ENCODE data around the gene KCNH4. TPM values are rescaled to one million over a fixed set of nuclear protein-coding genes. Genes with fewer than 3 reads are reported as not detected.

KCNH4 gene
- total and polyA plus RNA-seq, 2 of the 13 experiments (the other 11 are each of a cell fraction or from before 2014, with no cell fraction given), result 0.01 to 0.09 TPM

DNA sequence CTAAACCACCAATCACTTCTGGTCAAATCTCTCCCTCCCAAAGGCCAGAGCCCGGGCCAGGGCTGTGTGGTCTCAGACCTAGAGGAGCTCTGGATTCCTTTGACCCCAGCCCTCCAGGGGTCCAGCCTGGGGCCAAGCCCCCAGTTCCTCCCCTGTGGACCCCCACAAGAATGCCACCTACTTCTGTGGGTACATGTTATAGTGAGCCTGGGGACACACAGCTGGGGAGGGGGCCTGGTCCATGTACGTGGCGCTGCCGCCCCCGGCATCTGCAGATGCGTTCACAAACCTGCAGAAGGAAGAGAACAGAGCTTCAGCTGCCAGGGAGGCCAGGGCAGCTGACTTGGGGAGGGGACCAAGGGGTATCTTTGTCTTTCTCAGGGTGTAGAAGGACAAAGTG lies 21.2 kb upstream of the KCNH4 start (continued):
- TF ChIP-seq, protein P1, sequence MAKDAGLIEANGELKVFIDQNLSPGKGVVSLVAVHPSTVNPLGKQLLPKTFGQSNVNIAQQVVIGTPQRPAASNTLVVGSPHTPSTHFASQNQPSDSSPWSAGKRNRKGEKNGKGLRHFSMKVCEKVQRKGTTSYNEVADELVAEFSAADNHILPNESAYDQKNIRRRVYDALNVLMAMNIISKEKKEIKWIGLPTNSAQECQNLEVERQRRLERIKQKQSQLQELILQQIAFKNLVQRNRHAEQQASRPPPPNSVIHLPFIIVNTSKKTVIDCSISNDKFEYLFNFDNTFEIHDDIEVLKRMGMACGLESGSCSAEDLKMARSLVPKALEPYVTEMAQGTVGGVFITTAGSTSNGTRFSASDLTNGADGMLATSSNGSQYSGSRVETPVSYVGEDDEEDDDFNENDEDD (CRISPR knock-in tag; IDR thresholded peaks at IDR 0.05; ENCODE audit: borderline replicate concordance), result no peak
- TF ChIP-seq SOX13 (IDR thresholded peaks at IDR 0.05) (0 out of 2 replicates have a peak, but pooled peaks have one; percentile 24), SOX13 (CRISPR knock-in tag; conservative IDR thresholded peaks at IDR 0.05 in 1 of 2, IDR thresholded peaks at IDR 0.05 in 1 of 2) (no peak)

DNA sequence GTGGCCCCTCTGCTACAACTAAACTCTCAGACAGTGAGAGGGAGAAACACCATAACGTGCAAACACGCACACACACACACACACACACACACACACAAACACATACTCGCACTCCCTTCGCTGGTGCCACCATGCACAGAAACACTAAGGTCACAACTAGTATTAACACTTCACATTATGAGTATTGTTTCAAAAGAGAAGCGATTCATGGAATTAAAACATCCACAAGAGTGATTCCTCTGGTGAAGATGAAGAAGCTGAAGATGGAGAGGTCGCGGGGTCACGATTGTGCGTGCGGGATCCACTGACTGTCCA lies 20.5 kb upstream of the KCNH4 start:
- H3K4me2 ChIP-seq (ENCODE audit: low read depth, low read length), result no peak overlapping the region
- H3K27me3 ChIP-seq (ENCODE audit: control insufficient read depth in 1 of 2, insufficient read depth in 2 of 2, low read length in 2 of 2), result no peaks in the 10 kb centered on the region
- H3K79me2 ChIP-seq (ENCODE audit: insufficient read depth, low read length), result no peaks in the 10 kb centered on the region
- no peak overlapping the region for H3K9ac ChIP-seq (ENCODE audit: insufficient read depth, low read depth, low read length)
- DNase-seq (ENCODE audit: low spot score) (no peak), FAIRE-seq (no peak), ATAC-seq (no peak)
- H2AFZ ChIP-seq (ENCODE audit: low read length), result no peak overlapping the region
- no peaks in the 10 kb centered on the region for H3K9me3 ChIP-seq (ENCODE audit: low read length)
- WGBS (ENCODE audit: low lambda C conversion rate), result 92% methylated on average over 10 of the region's 10 CpGs
- peaks cover 16% of the 10 kb centered on the region for H3K4me1 ChIP-seq (ENCODE audit: insufficient read depth, low read length)
- peak overlapping the region; percentile 10 for H3K27ac ChIP-seq (ENCODE audit: extremely low read length, insufficient read depth, low read length)
- in situ Hi-C loops (cut with HindIII; ENCODE audit: extremely low pct_ligation_motif_present, low pct_unique_long_range_greater_than_20kb), result no loop called here
- peaks cover 5 to 19% of the 10 kb centered on the region in 2 experiments; a peak in 4 of 5 replicates for H3K36me3 ChIP-seq (replicated peaks in 1 of 2; ENCODE audit: control insufficient read depth in 1 of 2, insufficient read depth in 2 of 2, low read length in 2 of 2)
- TF ChIP-seq, protein P2, sequence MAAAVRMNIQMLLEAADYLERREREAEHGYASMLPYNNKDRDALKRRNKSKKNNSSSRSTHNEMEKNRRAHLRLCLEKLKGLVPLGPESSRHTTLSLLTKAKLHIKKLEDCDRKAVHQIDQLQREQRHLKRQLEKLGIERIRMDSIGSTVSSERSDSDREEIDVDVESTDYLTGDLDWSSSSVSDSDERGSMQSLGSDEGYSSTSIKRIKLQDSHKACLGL (CRISPR knock-in tag; IDR thresholded peaks at IDR 0.05), result no peak
- TF ChIP-seq NR2F6 (IDR thresholded peaks at IDR 0.05) (peak; percentile 57; the same call in 1 of the 2 replicates), NR2F6 (CRISPR knock-in tag; IDR thresholded peaks at IDR 0.05) (no peak)
- no TSS peak for BruUV-seq (replicated peaks)
- H3K4me3 ChIP-seq (replicated peaks in 1 of 3; ENCODE audit: insufficient read depth in 1 of 3, low read depth in 2 of 3, low read length in 3 of 3), result no peak overlapping the region
- ChIA-PET CTCF (ENCODE audit: low intra/inter-chr PET ratio, low total read pairs) (no interaction called here), POLR2A (interaction anchor here (0.8 to 1.7 kb wide), 2 partner anchors 8 to 47 kb away, joined by 3 to 5 read pairs; no protein-coding TSS in a partner anchor)
- H4K20me1 ChIP-seq (ENCODE audit: insufficient read depth, low read length), result no peaks in the 10 kb centered on the region
- intact Hi-C loops (cut with micrococcal nuclease; ENCODE audit: unreplicated experiment), result no loop called here

All from HepG2 (cell line).